CD4-positive, alpha-beta T cell treated with Interleukin-1 beta for 1 hour (primary cell): Measurements from ENCODE around the gene RYR3.

Source experiments
- DNase-seq, 2 donors: peaks; one replicate each; pipeline ENCODE4 v3.0.0-alpha.2; 2020 to 2022

RYR3 gene

GRCh38 chr15:33454996-33455395 lies 144.2 kb downstream of the RYR3 start:
- no peak for DNase-seq

GRCh38 chr15:33458421-33458820 lies 147.7 kb downstream of the RYR3 start:
- no peak for DNase-seq

- DNase-seq, result no peak
Observed at GRCh38 chr15:33460166-33460805, 149.5 kb downstream of the RYR3 start.

- no peak for DNase-seq
Observed at GRCh38 chr15:33461671-33462070, 150.9 kb downstream of the RYR3 start.

- no peak for DNase-seq
Observed at GRCh38 chr15:33467146-33467815, 156.5 kb downstream of the RYR3 start.

GRCh38 chr15:33467816-33468163 lies 157.0 kb downstream of the RYR3 start:
- no peak for DNase-seq

GRCh38 chr15:33468740-33469139 lies 158.0 kb downstream of the RYR3 start:
- DNase-seq, result no peak

- DNase-seq, result no peak
Observed at GRCh38 chr15:33473005-33473404, 162.2 kb downstream of the RYR3 start.

GRCh38 chr15:33473714-33474113 lies 162.9 kb downstream of the RYR3 start:
- DNase-seq, result no peak

GRCh38 chr15:33476076-33476475 lies 165.3 kb downstream of the RYR3 start:
- DNase-seq, result no peak

GRCh38 chr15:33476908-33477307 lies 166.1 kb downstream of the RYR3 start:
- no peak for DNase-seq

GRCh38 chr15:33489335-33489734 lies 178.6 kb downstream of the RYR3 start:
- DNase-seq, result no peak

- DNase-seq, result no peak
Observed at GRCh38 chr15:33490703-33491102, 179.9 kb downstream of the RYR3 start.

- no peak for DNase-seq
Observed at GRCh38 chr15:33492434-33493052, 181.8 kb downstream of the RYR3 start.

GRCh38 chr15:33494306-33494705 lies 183.5 kb downstream of the RYR3 start:
- DNase-seq, result no peak

- DNase-seq, result no peak
Observed at GRCh38 chr15:33500432-33501195, 189.8 kb downstream of the RYR3 start.

GRCh38 chr15:33503681-33504080 lies 192.9 kb downstream of the RYR3 start:
- DNase-seq, result no peak

- DNase-seq, result no peak
Observed at GRCh38 chr15:33506781-33507296, 196.1 kb downstream of the RYR3 start.

GRCh38 chr15:33508703-33509102 lies 197.9 kb downstream of the RYR3 start:
- no peak for DNase-seq

GRCh38 chr15:33515121-33515520 lies 204.4 kb downstream of the RYR3 start:
- no peak for DNase-seq

GRCh38 chr15:33516563-33516962 lies 205.8 kb downstream of the RYR3 start:
- DNase-seq, result no peak

GRCh38 chr15:33517944-33518343 lies 207.2 kb downstream of the RYR3 start:
- DNase-seq, result no peak

- no peak for DNase-seq
Observed at GRCh38 chr15:33518421-33518820, 207.7 kb downstream of the RYR3 start.

GRCh38 chr15:33524274-33524673 lies 213.5 kb downstream of the RYR3 start:
- DNase-seq, result no peak
